HS-27A (cell line): ENCODE data around the gene TSHR.
A peak's percentile ranks its signal among the peaks of the same experiment; 100 is the strongest.
"Not testable (repeated sequence)": the region's sequence is repeated elsewhere in the genome, so short reads cannot be mapped to it uniquely, and the experiment has no call there.

Experiments
- DNase-seq: peaks from one replicate; pipeline ENCODE4 v3.0.0-alpha.2; 2012; ENCODE audit warnings: low read depth, missing footprints

TSHR gene

GRCh38 chr14:80951491-80951890 lies 3.9 kb upstream of the TSHR start:
- no peak for DNase-seq

- not testable (repeated sequence) for DNase-seq
Observed at GRCh38 chr14:80953211-80953610, 2.2 kb upstream of the TSHR start.

DNA sequence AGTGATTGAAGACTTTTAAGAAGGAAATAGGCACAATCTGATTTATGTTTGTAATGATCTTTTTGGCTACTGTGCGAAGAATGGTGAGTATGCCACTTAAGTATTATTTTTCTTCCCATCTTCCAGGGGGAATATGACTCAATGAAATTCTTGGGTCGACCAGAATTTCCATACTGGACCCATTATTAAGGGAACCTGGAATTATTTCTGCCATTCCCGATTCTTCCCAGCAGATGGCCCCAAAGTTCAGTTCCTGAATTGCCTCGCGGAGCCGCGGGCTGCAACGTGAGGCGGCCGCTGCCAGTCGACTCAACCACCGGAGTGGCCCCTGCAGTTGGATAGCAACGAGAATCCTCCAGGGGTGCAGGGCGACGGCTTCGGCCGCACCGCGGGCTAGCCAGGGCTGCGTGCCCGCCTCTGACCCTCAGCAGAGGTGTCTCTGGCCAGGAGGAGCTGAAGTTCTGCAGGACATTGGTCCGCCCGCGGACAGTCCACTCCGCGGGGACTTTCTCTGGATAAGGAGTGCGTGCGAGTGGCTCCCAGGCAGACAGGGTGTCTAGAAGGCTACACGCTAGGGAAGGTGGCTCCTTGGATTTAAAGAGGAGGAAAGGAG lies 628 bp upstream of the TSHR start:
- peak; percentile 33 for DNase-seq

DNA sequence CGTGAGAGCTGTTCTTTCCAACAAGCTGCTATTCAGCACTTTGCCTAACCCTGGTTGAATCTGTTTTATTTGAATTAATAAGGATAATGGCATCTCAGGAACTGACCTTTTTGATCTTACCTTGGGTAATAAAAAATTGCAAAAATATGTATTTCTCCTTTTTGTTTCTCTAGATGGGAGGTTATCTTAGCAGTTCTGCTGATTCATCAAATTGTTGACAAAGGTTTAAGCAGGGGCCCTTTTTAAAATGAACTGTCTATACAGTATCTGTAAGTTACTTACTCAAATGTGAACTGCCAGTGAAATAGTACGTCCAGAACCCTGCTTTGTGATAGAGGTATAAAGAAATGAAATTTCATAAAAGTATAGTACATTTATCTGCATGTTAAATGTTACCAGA lies 681 bp downstream of the TSHR start:
- DNase-seq: no peak

DNA sequence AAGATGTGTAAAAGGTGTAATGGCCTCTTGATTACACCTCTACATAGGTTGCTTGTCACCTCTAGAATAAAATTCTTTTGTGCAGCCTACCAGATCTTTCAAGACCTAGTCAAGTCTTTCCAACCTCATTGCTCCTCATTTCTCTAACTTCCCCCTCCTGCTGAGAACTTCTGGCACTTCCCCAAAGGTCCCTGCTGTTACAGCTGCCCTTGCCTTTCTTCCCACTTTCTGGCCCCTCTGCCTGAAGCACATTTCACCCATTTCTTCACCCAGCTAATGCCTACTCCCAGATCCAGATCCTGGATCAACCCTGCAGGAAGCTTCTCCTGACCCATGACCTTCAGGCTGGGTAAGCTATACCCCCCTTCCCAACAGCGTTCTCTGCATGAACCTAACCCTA lies 1.5 kb downstream of the TSHR start:
- DNase-seq: no peak

GRCh38 chr14:80957613-80958012 lies 2.2 kb downstream of the TSHR start:
- no peak for DNase-seq

GRCh38 chr14:80958226-80958625 lies 2.8 kb downstream of the TSHR start:
- DNase-seq: no peak

DNA sequence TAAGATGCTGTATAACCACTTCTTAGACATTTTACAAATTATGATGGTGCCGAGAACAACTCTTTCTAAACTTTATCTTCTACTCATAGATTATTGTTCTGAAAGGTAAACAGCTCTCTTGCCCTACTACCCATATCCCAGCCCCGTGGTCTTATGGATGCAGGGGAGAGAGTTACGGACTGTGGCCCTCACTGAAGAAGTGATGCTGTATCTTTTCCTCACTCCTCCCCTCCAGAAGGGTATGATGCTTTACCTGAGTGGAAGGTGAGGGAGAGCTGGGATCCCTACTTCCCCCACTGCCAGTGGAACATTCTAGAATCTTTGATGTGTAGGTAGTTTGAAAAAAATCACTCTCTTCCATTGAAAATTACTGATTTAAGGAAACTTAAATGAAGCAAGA lies 3.5 kb downstream of the TSHR start:
- no peak for DNase-seq

DNA sequence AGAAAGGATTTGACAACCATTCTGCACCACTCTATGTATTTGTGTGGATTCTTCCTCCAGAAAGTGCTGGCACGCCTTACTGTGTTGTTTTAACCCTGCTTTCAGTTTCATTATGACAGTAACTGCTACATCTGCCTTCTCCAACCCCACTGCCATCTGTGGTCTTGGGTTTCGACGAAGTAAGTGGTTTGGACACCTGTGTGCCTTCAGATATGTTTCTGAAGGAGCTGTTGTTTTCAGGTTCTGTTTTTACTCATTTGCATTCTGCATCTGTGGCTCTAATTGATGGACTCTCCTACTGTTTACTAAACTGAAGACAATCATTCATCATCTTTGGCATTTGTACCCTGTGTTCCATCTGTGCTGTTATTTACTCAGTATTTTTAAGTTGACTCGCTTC lies 4.1 kb downstream of the TSHR start:
- DNase-seq: no peak

- no peak for DNase-seq
Observed at GRCh38 chr14:80965037-80965436, 9.6 kb downstream of the TSHR start.

- no peak for DNase-seq
Observed at GRCh38 chr14:80973931-80974641, 18.7 kb downstream of the TSHR start.

- no peak for DNase-seq
Observed at GRCh38 chr14:80974679-80975078, 19.3 kb downstream of the TSHR start.

GRCh38 chr14:80977221-80977620 lies 21.8 kb downstream of the TSHR start:
- DNase-seq: no peak

DNA sequence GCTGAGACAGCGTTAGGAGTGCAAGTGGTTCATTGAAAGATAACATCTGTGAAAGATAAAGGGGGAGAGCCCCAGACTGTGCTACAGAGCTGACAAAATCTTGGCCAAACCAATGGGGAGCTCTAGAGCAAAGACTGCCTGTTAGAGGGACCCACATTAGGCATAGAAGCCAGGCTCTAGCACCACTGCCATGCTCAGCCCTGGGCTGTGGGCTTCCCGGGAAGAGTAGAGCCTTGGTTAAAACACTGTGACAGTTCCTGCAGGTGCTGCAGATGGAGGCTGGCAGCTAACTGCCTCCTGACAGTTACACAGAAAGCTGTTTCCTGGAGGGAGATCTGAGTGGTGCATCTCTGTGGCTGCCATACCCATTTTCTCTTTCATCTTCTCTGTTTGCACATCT lies 23.0 kb downstream of the TSHR start:
- DNase-seq: no peak

GRCh38 chr14:80979951-80980350 lies 24.5 kb downstream of the TSHR start:
- no peak for DNase-seq

GRCh38 chr14:80981156-80981555 lies 25.7 kb downstream of the TSHR start:
- no peak for DNase-seq

- no peak for DNase-seq
Observed at GRCh38 chr14:80981673-80982072, 26.3 kb downstream of the TSHR start.

GRCh38 chr14:80982711-80983110 lies 27.3 kb downstream of the TSHR start:
- DNase-seq: no peak

- peak; percentile 51 for DNase-seq
Observed at GRCh38 chr14:80987235-80988032, 32.0 kb downstream of the TSHR start.

- DNase-seq: no peak
Observed at GRCh38 chr14:80988192-80988591, 32.8 kb downstream of the TSHR start.

- DNase-seq: no peak
Observed at GRCh38 chr14:80988735-80989429, 33.5 kb downstream of the TSHR start.

DNA sequence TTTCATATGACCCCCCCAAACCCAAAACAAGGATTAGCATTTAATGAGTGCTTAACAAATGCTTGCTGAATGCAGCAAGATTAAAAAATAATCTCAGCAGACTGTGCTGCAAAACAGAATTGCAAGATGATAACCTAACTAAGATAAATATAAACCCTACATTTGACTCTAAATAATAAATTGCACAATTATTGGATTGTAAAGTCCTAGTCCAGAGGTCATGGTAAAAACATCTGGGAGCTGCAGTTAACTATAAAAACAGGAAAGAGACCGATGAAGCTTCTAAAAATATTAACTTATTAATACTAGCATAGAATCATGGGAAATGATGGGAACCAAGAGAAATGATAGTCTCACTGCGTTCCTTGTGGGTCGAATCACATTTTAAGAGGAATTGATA lies 37.2 kb downstream of the TSHR start:
- DNase-seq: no peak
